Activated naive CD4-positive, alpha-beta T cell treated with anti-CD3 and anti-CD28 coated beads, Interleukin-2, amount 10 ng/mL, durations not matched to agents 7 days and 5 days (primary cell): Measurements from ENCODE around the gene RGS9.
"Not testable (repeated sequence)": the region's sequence is repeated elsewhere in the genome, so short reads cannot be mapped to it uniquely, and the experiment has no call there.

Experiments used
- CTCF ChIA-PET: fragments of 350-600 bp; sonication (Branson Sonifier 250); formaldehyde crosslinking; loops from one replicate; lab custom pipeline; 2021; ENCODE audit warnings: antibody characterized with exemption; lab: Charles Lee
- DNase-seq: peaks from one replicate; pipeline ENCODE4 v3.0.0-alpha.2; 2020
- H3K27ac Mint-ChIP-seq: one replicate; pipeline ENCODE4 v1.8.0; 2021; ENCODE audit warnings: mild to moderate bottlenecking, moderate library complexity, mixed read lengths
- H3K27me3 Mint-ChIP-seq: one replicate; pipeline ENCODE4 v1.8.0; 2021; ENCODE audit warnings: mild to moderate bottlenecking, mixed read lengths
- H3K36me3 Mint-ChIP-seq: one replicate; pipeline ENCODE4 v1.8.0; 2021; ENCODE audit warnings: mixed read lengths
- H3K4me1 Mint-ChIP-seq: one replicate; pipeline ENCODE4 v1.8.0; 2021; ENCODE audit warnings: mixed read lengths
- H3K4me3 Mint-ChIP-seq: one replicate; pipeline ENCODE4 v1.8.0; 2021; ENCODE audit warnings: mild to moderate bottlenecking, moderate library complexity, mixed read lengths
- H3K9me3 Mint-ChIP-seq: one replicate; pipeline ENCODE4 v1.8.0; 2021; ENCODE audit warnings: mixed read lengths

Gene RGS9

GRCh38 chr17:65204001-65204400, 66.8 kb downstream of the RGS9 start:
- Mint-ChIP-seq H3K4me3 (no peak overlapping the region), H3K4me1 (no peaks in the 10 kb centered on the region), H3K27me3 (peaks cover 34% of the 10 kb centered on the region), H3K27ac (no peak overlapping the region), H3K9me3 (no peaks in the 10 kb centered on the region), H3K36me3 (no peaks in the 10 kb centered on the region)
- CTCF ChIA-PET = no interaction called here
- no peak for DNase-seq

DNA sequence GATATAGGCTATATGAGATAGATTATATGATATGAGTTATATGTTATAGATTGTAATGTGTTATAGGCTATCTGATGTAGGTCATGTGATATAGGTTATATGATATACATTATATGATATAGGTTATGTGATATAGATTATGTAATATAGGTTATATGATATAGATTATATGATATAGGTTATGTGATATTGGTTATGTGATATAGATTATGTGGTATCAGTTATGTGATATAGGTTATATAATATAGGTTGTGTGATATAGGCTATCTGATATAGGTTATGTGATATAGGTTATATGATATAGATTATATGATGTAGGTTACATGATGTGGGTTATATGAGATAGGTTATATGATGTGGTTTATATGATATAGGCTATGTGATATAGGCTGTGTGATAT, 68.5 kb downstream of the RGS9 start:
- CTCF ChIA-PET = no interaction called here
- H3K9me3 Mint-ChIP-seq = no peaks in the 10 kb centered on the region
- no peak overlapping the region for H3K4me3 Mint-ChIP-seq
- no peaks in the 10 kb centered on the region for H3K4me1 Mint-ChIP-seq
- H3K36me3 Mint-ChIP-seq = no peaks in the 10 kb centered on the region
- no peak overlapping the region for H3K27ac Mint-ChIP-seq
- no peak for DNase-seq
- peaks cover 46% of the 10 kb centered on the region for H3K27me3 Mint-ChIP-seq

GRCh38 chr17:65207448-65207847, 70.3 kb downstream of the RGS9 start:
- CTCF ChIA-PET, DNase-seq: not testable (repeated sequence)

GRCh38 chr17:65208717-65209116, 71.5 kb downstream of the RGS9 start:
- Mint-ChIP-seq H3K9me3 (no peaks in the 10 kb centered on the region), H3K27me3 (peaks cover 60% of the 10 kb centered on the region), H3K4me3 (no peak overlapping the region), H3K27ac (no peak overlapping the region), H3K36me3 (no peaks in the 10 kb centered on the region), H3K4me1 (no peaks in the 10 kb centered on the region)
- CTCF ChIA-PET = interaction anchor here (0.9 to 1.5 kb wide), 2 partner anchors 10 to 11 kb away, joined by 3 to 5 read pairs; no protein-coding TSS in a partner anchor
- DNase-seq = no peak

More at GRCh38 chr17:65207448-65207847, 70.3 kb downstream of the RGS9 start:
- H3K4me1 Mint-ChIP-seq, H3K9me3 Mint-ChIP-seq, H3K36me3 Mint-ChIP-seq, H3K4me3 Mint-ChIP-seq, H3K27ac Mint-ChIP-seq: not testable (repeated sequence)
- H3K27me3 Mint-ChIP-seq = peaks cover 51% of the 10 kb centered on the region

DNA sequence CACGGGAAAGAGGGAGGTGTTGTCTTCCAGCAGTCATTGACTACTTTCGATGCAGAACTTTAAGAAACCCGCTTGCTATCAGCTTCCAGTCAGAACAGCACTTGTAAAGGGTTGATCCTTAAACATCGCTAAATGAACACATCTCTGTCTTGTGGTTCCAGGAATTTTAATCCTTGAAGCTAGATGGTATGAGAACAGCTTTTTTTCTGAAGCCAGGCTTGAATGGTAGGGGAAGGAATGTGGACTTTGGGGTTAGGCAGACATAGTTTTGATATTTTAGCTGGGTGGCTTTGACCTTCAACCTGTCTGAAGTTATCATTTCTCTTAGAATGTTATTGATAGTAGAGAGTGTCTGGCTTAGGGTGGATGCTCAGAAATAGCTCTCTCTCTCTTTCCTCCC, 81.1 kb downstream of the RGS9 start:
- CTCF ChIA-PET = interaction anchor here (0.6 to 2.0 kb wide), 4 partner anchors 12 to 948 kb away, joined by 3 to 7 read pairs (median 4); no protein-coding TSS in a partner anchor
- Mint-ChIP-seq H3K4me3 (no peak overlapping the region), H3K9me3 (no peaks in the 10 kb centered on the region), H3K4me1 (no peaks in the 10 kb centered on the region), H3K36me3 (no peaks in the 10 kb centered on the region), H3K27me3 (peaks cover 54% of the 10 kb centered on the region), H3K27ac (no peak overlapping the region)
- DNase-seq = no peak

GRCh38 chr17:65219124-65219523, 82.0 kb downstream of the RGS9 start:
- Mint-ChIP-seq H3K4me3 (no peak overlapping the region), H3K27ac (no peak overlapping the region), H3K4me1 (no peaks in the 10 kb centered on the region), H3K36me3 (no peaks in the 10 kb centered on the region), H3K27me3 (peaks cover 48% of the 10 kb centered on the region), H3K9me3 (no peaks in the 10 kb centered on the region)
- DNase-seq = no peak
- CTCF ChIA-PET = interaction anchor here (0.7 to 2.0 kb wide), 5 partner anchors 10 to 338 kb away, joined by 3 to 7 read pairs (median 4); no protein-coding TSS in a partner anchor

DNA sequence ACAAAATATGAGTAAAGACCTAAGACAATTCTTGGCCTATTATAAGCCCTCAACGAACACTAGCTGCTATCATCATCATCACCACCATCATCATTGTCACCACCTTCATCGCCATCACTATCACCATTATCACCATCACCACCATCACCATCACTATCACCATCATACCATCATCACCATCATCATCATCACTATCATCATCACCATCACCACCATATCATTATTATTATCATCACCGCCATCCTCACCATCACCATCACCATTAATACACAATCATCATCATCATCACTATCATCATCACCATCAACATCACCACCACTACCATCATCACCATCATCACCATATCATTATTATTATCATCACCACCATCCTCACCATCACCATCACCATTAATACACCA, 82.5 kb downstream of the RGS9 start:
- Mint-ChIP-seq H3K27ac (no peak overlapping the region), H3K9me3 (no peaks in the 10 kb centered on the region), H3K4me1 (no peaks in the 10 kb centered on the region), H3K4me3 (no peak overlapping the region), H3K36me3 (no peaks in the 10 kb centered on the region), H3K27me3 (peaks cover 47% of the 10 kb centered on the region)
- CTCF ChIA-PET = interaction anchor here (1.1 to 2.0 kb wide), 3 partner anchors 10 to 338 kb away, joined by 3 to 7 read pairs (median 4); no protein-coding TSS in a partner anchor
- no peak for DNase-seq

DNA sequence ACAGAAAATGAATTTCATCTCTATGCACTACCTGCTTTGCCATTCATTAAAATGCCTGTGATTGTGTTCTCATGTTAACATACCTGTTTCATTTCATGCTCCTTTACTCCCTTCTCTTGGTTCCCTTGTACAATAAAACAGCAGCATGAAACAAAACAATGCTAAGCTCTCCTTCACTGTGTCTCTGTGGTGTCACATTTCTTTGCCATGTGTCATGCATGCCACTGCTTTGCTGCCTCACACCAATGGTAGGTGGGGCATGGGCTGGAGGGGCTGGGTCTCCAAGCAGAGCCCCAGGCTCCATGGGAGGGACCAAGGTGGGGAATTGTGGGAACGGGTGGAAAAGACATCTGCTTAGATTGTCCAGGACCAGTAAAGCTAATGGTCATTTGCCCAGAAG, 83.6 kb downstream of the RGS9 start:
- H3K27me3 Mint-ChIP-seq = peaks cover 45% of the 10 kb centered on the region
- H3K4me3 Mint-ChIP-seq = no peak overlapping the region
- H3K9me3 Mint-ChIP-seq = no peaks in the 10 kb centered on the region
- no peaks in the 10 kb centered on the region for H3K36me3 Mint-ChIP-seq
- CTCF ChIA-PET = no interaction called here
- no peak overlapping the region for H3K27ac Mint-ChIP-seq
- no peaks in the 10 kb centered on the region for H3K4me1 Mint-ChIP-seq
- DNase-seq = no peak

DNA sequence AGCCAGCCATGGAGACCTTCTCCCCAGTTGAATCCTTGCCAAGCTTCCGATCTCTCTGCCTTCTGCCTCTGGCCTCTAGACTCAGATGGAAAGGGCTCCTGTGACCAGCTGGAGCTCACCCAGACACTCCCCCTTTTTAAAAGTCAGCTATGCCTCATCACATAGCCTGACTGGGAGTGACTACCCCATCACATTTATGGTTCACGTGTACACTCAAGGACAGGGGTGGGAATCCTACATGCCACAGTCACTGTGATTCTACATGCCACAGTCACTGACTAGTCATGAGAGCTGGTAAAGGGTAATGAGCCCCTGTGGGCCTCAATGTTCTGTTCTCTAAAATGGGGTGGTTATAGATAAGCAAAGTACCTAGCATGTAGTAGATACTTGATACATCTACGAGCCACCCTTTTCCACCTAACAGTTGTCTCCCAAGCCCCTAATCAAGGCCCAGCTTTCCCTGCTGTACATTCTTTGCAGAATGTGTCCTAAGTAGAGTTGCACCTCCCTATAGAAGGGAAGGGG, 85.1 kb downstream of the RGS9 start:
- Mint-ChIP-seq H3K27ac (no peak overlapping the region), H3K27me3 (peaks cover 51% of the 10 kb centered on the region), H3K9me3 (no peaks in the 10 kb centered on the region), H3K4me3 (no peak overlapping the region), H3K4me1 (peaks cover under 1% of the 10 kb centered on the region), H3K36me3 (no peaks in the 10 kb centered on the region)
- no peak for DNase-seq
- CTCF ChIA-PET = no interaction called here

DNA sequence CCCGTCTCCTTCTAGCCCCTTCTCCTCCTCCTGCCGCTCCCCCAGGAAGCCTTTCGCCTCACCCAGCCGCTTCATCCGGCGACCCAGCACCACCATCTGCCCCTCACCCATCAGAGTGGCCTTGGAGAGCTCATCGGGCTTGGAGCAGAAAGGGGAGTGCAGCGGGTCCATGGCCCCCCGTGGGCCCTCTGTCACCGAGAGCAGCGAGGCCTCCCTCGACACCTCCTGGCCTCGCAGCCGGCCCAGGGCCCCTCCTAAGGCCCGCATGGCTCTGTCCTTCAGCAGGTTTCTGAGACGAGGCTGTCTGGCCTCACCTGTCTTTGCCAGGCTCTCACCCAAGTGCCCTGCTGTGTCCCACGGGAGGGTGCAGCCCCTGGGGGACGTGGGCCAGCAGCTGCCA, 87.9 kb downstream of the RGS9 start:
- Mint-ChIP-seq H3K27ac (no peak overlapping the region), H3K4me1 (peaks cover 28% of the 10 kb centered on the region), H3K4me3 (no peak overlapping the region), H3K36me3 (no peaks in the 10 kb centered on the region), H3K27me3 (peaks cover 46% of the 10 kb centered on the region), H3K9me3 (no peaks in the 10 kb centered on the region)
- no peak for DNase-seq
- CTCF ChIA-PET = no interaction called here

GRCh38 chr17:65226227-65226626, 89.1 kb downstream of the RGS9 start:
- Mint-ChIP-seq H3K9me3 (no peaks in the 10 kb centered on the region), H3K4me1 (peaks cover 33% of the 10 kb centered on the region), H3K27me3 (peaks cover 46% of the 10 kb centered on the region), H3K4me3 (no peak overlapping the region), H3K27ac (no peak overlapping the region), H3K36me3 (no peaks in the 10 kb centered on the region)
- CTCF ChIA-PET = no interaction called here
- DNase-seq = no peak

GRCh38 chr17:65227637-65228036, 90.5 kb downstream of the RGS9 start:
- Mint-ChIP-seq H3K27me3 (peaks cover 53% of the 10 kb centered on the region), H3K4me1 (peaks cover 33% of the 10 kb centered on the region), H3K4me3 (no peak overlapping the region), H3K36me3 (no peaks in the 10 kb centered on the region), H3K9me3 (no peaks in the 10 kb centered on the region), H3K27ac (peak overlapping the region; percentile 49)
- CTCF ChIA-PET = no interaction called here
- DNase-seq = no peak

DNA sequence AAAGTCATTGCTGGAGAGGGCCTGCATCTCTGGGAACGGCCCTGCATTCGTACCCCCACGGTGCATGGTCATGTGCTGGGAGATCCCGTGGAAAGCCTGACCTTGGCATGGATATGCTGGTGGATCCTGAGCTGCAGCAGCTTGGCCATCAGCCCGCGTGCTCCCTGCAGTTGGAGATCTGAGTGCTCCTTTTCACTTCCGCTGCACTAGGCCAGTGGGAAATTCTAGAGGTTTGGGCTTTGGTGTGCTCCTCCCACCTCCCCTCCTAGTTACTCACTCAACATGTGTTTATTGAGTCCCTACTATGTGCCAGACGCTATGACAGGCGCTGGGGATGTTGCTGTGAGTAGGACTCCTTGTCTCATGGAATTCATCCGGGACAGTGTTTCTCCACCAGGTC, 91.1 kb downstream of the RGS9 start:
- CTCF ChIA-PET = interaction anchor here (1.1 kb wide), 1 partner anchor 329 kb away, joined by 3 read pairs; no protein-coding TSS in a partner anchor
- peak overlapping the region; percentile 16 for H3K4me3 Mint-ChIP-seq
- no peaks in the 10 kb centered on the region for H3K9me3 Mint-ChIP-seq
- H3K4me1 Mint-ChIP-seq = peaks cover 33% of the 10 kb centered on the region
- peaks cover 54% of the 10 kb centered on the region for H3K27me3 Mint-ChIP-seq
- no peak for DNase-seq
- no peaks in the 10 kb centered on the region for H3K36me3 Mint-ChIP-seq
- H3K27ac Mint-ChIP-seq = peak overlapping the region; percentile 72

DNA sequence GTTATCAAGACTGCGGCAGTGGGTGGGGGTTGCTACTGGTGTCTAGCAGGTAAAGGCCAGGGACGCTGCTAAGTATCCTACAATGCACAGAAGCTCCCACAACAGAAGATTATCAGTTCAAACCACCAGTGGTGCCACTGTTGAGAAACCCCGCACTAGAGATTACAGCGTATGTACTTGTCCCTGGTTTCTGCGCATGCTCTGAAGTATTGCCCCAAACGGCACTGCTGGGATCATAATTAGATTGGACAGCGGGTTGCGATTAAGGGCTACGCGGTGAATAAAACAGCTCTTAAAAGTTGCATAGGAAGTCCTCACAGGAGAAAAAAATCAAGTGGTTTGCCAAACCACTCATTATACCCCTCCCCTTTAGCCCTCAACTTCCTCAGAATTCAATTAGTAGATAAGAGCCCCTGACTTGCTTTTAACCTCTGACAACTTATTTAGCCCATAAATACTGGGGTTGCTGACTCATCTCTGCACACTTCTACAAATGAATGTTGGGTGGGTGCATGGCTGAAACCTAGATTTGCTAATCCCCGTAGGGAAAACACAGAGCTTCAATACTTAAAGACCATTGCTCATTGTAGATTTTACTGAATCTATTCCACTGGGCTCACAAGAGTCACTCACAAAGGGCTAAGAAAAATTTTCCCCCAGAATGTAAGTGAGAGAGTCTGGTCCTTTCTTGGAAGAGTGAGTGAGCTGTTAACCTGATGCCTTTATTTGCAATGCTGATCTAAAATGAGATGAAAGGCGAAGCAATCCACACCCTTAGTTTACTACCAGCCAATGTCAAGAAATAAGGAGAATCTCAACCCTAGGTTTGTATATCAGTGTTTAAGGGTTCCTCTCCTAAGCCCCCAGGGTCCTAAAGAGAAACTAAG, 91.8 kb downstream of the RGS9 start:
- H3K27me3 Mint-ChIP-seq = peaks cover 54% of the 10 kb centered on the region
- no peaks in the 10 kb centered on the region for H3K36me3 Mint-ChIP-seq
- CTCF ChIA-PET = interaction anchor here (1.0 to 4.5 kb wide), 5 partner anchors 10 to 937 kb away, joined by 3 to 35 read pairs (median 3); no protein-coding TSS in a partner anchor
- peaks cover 33% of the 10 kb centered on the region for H3K4me1 Mint-ChIP-seq
- peak overlapping the region; percentile 16 for H3K4me3 Mint-ChIP-seq
- no peaks in the 10 kb centered on the region for H3K9me3 Mint-ChIP-seq
- peak; percentile 50 for DNase-seq
- H3K27ac Mint-ChIP-seq = peak overlapping the region; percentile 72
